K562 (cell line): ENCODE data around the gene TNIK. TPM values are rescaled to one million over a fixed set of nuclear protein-coding genes. Genes with fewer than 3 reads are reported as not detected.

ENCODE experiments used
- polyA plus RNA-seq, 8 experiments: library from polyadenylated mRNA; depleted of rRNA in 4 of 8; stranded (reverse) in 5 of 8; unstranded in 3 of 8; fragments of >200 nt; fragmentation: Nextera tagmentation in 2 of 8; fragmentation: Illumina TruSeq in 1 of 8; extraction: Ambion mirVana in 2 of 8; extraction: Trizol in 1 of 8; gene quantifications; 2 replicates each; pipeline versions ENCODE4 v1.2.1 to v1.2.3, GENCODE V29; 2011 to 2014; ENCODE audit warnings: inconsistent platforms in 1 of 8, missing spikeins in 1 of 8
- total RNA-seq, 7 experiments: library from RNA; depleted of rRNA in 6 of 7; stranded (reverse); fragments of >200 nt in 6 of 7; fragmentation: Illumina TruSeq in 2 of 7; extraction: Trizol in 2 of 7; gene quantifications; 2 replicates each; pipeline versions ENCODE4 v1.2.1 to v1.2.3, GENCODE V29; 2011 to 2021; ENCODE audit warnings: low replicate concordance in 1 of 7
- TF ChIP-seq, protein P1 (sequence below): fragments of 200-400 bp; formaldehyde crosslinking; IDR thresholded peaks from 2 replicates; pipeline ENCODE4 v1.6.1; 2017; ENCODE audit warnings: mild to moderate bottlenecking, low read depth, low read length, moderate library complexity
- TF ChIP-seq, protein P2 (sequence below), 2 experiments: fragments of 450-650 bp; formaldehyde crosslinking in 1 of 2; IDR thresholded peaks; 2 replicates each; pipeline versions ENCODE4 v1.4.0 to v1.6.1; 2014 to 2020; ENCODE audit warnings: mild to moderate bottlenecking in 2 of 2, borderline replicate concordance in 1 of 2, low read depth in 1 of 2

The TNIK gene
- total and polyA plus RNA-seq, 9 of the 15 experiments (the other 6 are each of a cell fraction or from before 2014, with no cell fraction given) = 6.6 to 39.0 (median 24.7) TPM

DNA sequence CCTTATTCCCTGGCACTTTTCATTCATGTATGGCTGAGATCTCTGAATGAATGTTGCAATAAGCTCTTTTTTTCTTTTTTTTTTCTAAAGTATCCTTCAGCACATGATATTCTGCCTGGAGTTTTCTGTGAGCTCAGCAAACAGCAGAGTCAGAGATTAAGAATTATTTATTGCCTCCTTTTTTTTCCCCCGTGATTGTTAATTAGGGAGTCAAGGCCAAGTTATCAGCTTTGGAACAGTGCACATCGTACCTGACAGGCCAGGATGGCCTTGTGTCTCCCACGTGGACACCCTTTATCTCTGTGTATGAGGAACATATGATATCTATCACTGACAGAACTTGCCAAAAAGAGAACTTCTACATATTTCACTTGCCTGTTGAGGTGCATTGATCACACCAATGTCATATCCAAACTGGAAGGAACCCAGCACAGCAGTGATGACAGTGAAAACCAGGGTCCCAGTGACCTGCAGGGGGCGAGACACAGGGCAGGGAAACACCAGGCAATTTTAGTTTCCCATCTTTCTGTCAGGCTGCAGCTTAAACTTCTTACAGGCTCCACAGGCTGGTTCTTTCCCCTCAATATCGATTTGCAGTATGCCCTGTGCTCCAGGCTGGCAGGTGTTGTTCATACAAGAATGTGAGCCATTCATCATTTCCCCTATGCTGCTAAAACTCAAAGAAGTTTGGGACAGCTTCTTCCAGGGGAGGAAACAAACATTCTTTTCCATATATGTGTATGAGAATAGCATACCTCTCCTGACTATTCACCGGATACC lies 441.9 kb downstream of the TNIK start (continued):
- TF ChIP-seq, protein P1, sequence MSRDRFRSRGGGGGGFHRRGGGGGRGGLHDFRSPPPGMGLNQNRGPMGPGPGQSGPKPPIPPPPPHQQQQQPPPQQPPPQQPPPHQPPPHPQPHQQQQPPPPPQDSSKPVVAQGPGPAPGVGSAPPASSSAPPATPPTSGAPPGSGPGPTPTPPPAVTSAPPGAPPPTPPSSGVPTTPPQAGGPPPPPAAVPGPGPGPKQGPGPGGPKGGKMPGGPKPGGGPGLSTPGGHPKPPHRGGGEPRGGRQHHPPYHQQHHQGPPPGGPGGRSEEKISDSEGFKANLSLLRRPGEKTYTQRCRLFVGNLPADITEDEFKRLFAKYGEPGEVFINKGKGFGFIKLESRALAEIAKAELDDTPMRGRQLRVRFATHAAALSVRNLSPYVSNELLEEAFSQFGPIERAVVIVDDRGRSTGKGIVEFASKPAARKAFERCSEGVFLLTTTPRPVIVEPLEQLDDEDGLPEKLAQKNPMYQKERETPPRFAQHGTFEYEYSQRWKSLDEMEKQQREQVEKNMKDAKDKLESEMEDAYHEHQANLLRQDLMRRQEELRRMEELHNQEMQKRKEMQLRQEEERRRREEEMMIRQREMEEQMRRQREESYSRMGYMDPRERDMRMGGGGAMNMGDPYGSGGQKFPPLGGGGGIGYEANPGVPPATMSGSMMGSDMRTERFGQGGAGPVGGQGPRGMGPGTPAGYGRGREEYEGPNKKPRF = no peak
- TF ChIP-seq, protein P2, sequence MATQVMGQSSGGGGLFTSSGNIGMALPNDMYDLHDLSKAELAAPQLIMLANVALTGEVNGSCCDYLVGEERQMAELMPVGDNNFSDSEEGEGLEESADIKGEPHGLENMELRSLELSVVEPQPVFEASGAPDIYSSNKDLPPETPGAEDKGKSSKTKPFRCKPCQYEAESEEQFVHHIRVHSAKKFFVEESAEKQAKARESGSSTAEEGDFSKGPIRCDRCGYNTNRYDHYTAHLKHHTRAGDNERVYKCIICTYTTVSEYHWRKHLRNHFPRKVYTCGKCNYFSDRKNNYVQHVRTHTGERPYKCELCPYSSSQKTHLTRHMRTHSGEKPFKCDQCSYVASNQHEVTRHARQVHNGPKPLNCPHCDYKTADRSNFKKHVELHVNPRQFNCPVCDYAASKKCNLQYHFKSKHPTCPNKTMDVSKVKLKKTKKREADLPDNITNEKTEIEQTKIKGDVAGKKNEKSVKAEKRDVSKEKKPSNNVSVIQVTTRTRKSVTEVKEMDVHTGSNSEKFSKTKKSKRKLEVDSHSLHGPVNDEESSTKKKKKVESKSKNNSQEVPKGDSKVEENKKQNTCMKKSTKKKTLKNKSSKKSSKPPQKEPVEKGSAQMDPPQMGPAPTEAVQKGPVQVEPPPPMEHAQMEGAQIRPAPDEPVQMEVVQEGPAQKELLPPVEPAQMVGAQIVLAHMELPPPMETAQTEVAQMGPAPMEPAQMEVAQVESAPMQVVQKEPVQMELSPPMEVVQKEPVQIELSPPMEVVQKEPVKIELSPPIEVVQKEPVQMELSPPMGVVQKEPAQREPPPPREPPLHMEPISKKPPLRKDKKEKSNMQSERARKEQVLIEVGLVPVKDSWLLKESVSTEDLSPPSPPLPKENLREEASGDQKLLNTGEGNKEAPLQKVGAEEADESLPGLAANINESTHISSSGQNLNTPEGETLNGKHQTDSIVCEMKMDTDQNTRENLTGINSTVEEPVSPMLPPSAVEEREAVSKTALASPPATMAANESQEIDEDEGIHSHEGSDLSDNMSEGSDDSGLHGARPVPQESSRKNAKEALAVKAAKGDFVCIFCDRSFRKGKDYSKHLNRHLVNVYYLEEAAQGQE (IDR thresholded peaks at IDR 0.05; ENCODE audit: borderline replicate concordance) = no peak
- TF ChIP-seq, protein P2 (CRISPR knock-in tag; IDR thresholded peaks at IDR 0.05; ENCODE audit: low read depth) = no peak
